ENCODE measurements around the gene WFDC9. TPM values are rescaled to one million over a fixed set of nuclear protein-coding genes. Genes with fewer than 3 reads are reported as not detected.

The WFDC9 gene
- not detected in 2 replicates for total RNA-seq (ENCODE audit: low replicate concordance)

DNA sequence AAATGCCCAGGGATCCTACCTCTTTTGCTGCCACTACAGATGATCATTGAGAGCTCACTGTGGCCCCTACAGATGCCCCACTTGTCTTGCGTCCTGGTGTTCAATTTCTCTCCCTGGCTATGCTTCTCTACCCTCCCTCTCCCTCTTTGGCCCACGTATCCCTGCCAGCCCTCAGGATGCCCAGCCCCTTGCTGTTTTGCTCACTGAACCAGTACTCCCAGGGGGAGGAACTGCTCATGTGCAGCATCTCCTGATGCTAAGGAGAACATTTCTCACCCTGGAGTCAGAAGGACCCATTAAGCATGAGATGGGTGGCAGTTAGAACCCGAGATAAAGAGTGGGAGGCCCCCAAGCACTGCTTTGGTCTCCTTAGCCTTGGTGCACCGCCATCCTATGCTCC is at the start of gene WFDC9:
WFDC9 (minus strand) TSS at position 101 of the 400 bp plus-strand sequence. CDS start 21,103 bp downstream, outside the sequence.
- no peaks in the 10 kb centered on the region for H3K36me3 ChIP-seq
- no peaks in the 10 kb centered on the region for H3K36me3 Mint-ChIP-seq
- H3K4me2 ChIP-seq = no peak within 1 kb of the TSS
- H4K20me1 ChIP-seq (ENCODE audit: low read depth) = no peaks in the 10 kb centered on the region
- H3K79me2 ChIP-seq (ENCODE audit: low read depth) = no peaks in the 10 kb centered on the region
- no peaks in the 10 kb centered on the region for H3K9me3 Mint-ChIP-seq
- no peak within 1 kb of the TSS for H2AFZ ChIP-seq (replicated peaks)
- no peaks in the 10 kb centered on the region for H3K9me3 ChIP-seq (ENCODE audit: low read depth)
- no peak within 1 kb of the TSS for H3K9ac ChIP-seq
- no peaks in the 10 kb centered on the region for H3K27me3 ChIP-seq
- H3K4me3 ChIP-seq = no peak within 1 kb of the TSS
- peaks cover 3% of the 10 kb centered on the region for H3K27me3 Mint-ChIP-seq (ENCODE audit: insufficient read depth, low read depth)
- no peak within 1 kb of the TSS for H3K4me3 Mint-ChIP-seq
- H3K27ac Mint-ChIP-seq = no peak within 1 kb of the TSS
- no peak within 1 kb of the TSS for H3K27ac ChIP-seq
- TF ChIP-seq EZH2 (IDR thresholded peaks at IDR 0.05) = no peak
- no peak for TF ChIP-seq CTCF (IDR thresholded peaks at IDR 0.05)
- TF ChIP-seq EZH2phosphoT487 (IDR thresholded peaks at IDR 0.05) = no peak
- no peaks in the 10 kb centered on the region for H3K4me1 Mint-ChIP-seq
- H3F3A ChIP-seq (ENCODE audit: low read depth) = no peaks in the 10 kb centered on the region
- H3K4me1 ChIP-seq = no peaks in the 10 kb centered on the region
- DNase-seq (ENCODE audit: low spot score) = no peak

- no peak for DNase-seq (ENCODE audit: low spot score)
- TF ChIP-seq CTCF (IDR thresholded peaks at IDR 0.05) = no peak
- Histone ChIP-seq H4K20me1 (ENCODE audit: low read depth) (no peaks in the 10 kb centered on the region), H3K4me2 (no peak overlapping the region), H3K9ac (no peak overlapping the region), H3K9me3 (ENCODE audit: low read depth) (peaks cover 10% of the 10 kb centered on the region), H3K27me3 (no peaks in the 10 kb centered on the region), H3F3A (ENCODE audit: low read depth) (peaks cover 10% of the 10 kb centered on the region), H3K36me3 (no peaks in the 10 kb centered on the region), H3K27ac (no peak overlapping the region), H2AFZ (replicated peaks) (no peak overlapping the region), H3K4me3 (no peak overlapping the region), H3K79me2 (ENCODE audit: low read depth) (no peaks in the 10 kb centered on the region), H3K4me1 (peaks cover 11% of the 10 kb centered on the region)
- Mint-ChIP-seq H3K27me3 (ENCODE audit: insufficient read depth, low read depth) (peaks cover 3% of the 10 kb centered on the region), H3K4me3 (no peak overlapping the region), H3K4me1 (peaks cover 6% of the 10 kb centered on the region), H3K27ac (no peak overlapping the region), H3K36me3 (no peaks in the 10 kb centered on the region), H3K9me3 (peaks cover 16% of the 10 kb centered on the region)
These were observed 48.6 kb upstream of the WFDC9 start for GRCh38 chr20:45679650-45680049.

- Histone ChIP-seq H2AFZ (replicated peaks) (no peak overlapping the region), H3K9ac (no peak overlapping the region), H3K4me1 (no peaks in the 10 kb centered on the region), H3K4me3 (no peak overlapping the region), H3K27me3 (no peaks in the 10 kb centered on the region), H3K27ac (no peak overlapping the region), H3F3A (ENCODE audit: low read depth) (no peaks in the 10 kb centered on the region), H3K36me3 (no peaks in the 10 kb centered on the region), H4K20me1 (ENCODE audit: low read depth) (no peaks in the 10 kb centered on the region), H3K79me2 (ENCODE audit: low read depth) (no peaks in the 10 kb centered on the region), H3K4me2 (no peak overlapping the region), H3K9me3 (ENCODE audit: low read depth) (peaks cover 4% of the 10 kb centered on the region)
- Mint-ChIP-seq H3K36me3 (no peaks in the 10 kb centered on the region), H3K9me3 (peaks cover 11% of the 10 kb centered on the region), H3K4me1 (no peaks in the 10 kb centered on the region), H3K27me3 (ENCODE audit: insufficient read depth, low read depth) (no peaks in the 10 kb centered on the region), H3K27ac (no peak overlapping the region), H3K4me3 (no peak overlapping the region)
- TF ChIP-seq EZH2 (IDR thresholded peaks at IDR 0.05) (no peak), EZH2phosphoT487 (IDR thresholded peaks at IDR 0.05) (no peak), CTCF (IDR thresholded peaks at IDR 0.05) (no peak)
- no peak for DNase-seq (ENCODE audit: low spot score)
These were observed 41.7 kb upstream of the WFDC9 start for GRCh38 chr20:45672765-45673164.
